Endothelial cell of umbilical vein (primary cell): ENCODE measurements around the gene DPP7. TPM values are rescaled to one million over a fixed set of nuclear protein-coding genes. Genes with fewer than 3 reads are reported as not detected.

Experiments
- BruUV-seq: library from RNA; stranded (reverse); fragments of 400-500 nt; replicated peaks from 2 replicates; lab custom pipeline; 2021; lab: Mats Ljungman, UMichigan
- CTCF ChIA-PET: fragments of 300-600, 350-600 bp; sonication (Branson Sonifier 250); formaldehyde crosslinking; loops from one replicate; lab custom pipeline; 2021; ENCODE audit warnings: antibody characterized with exemption, inconsistent platforms; lab: Charles Lee
- POLR2A ChIA-PET: fragments of 300-600, 350-600 bp; sonication (Branson Sonifier 250); formaldehyde crosslinking; loops from one replicate; lab custom pipeline; 2021; ENCODE audit warnings: antibody characterized with exemption, inconsistent platforms; lab: Charles Lee
- DNase-seq: peaks from one replicate; pipeline ENCODE4 v3.0.0-alpha.2; 2011; ENCODE audit warnings: low read depth, low spot score
- FAIRE-seq: peaks from 2 replicates; lab custom pipeline; 2011; peaks lifted over from hg19 to GRCh38; lab: Jason Lieb, UNC
- H2AFZ ChIP-seq: 2 replicates; pipeline ENCODE4 v1.6.0; 2012; ENCODE audit warnings: low read depth, low read length, control low read depth, inconsistent platforms
- H3K27ac ChIP-seq: 2 replicates; pipeline ENCODE4 v1.5.1; 2011; ENCODE audit warnings: low read depth, mild to moderate bottlenecking, control low read depth, low read length, moderate library complexity; ENCODE audit not compliant: insufficient read depth
- H3K27me3 ChIP-seq, 2 experiments: 2 replicates each; pipeline versions ENCODE4 v1.6.0 to v1.6.1; 2011; ENCODE audit warnings: low read length in 2 of 2, mixed read lengths in 1 of 2; ENCODE audit not compliant: control insufficient read depth in 2 of 2, insufficient read depth in 2 of 2
- H3K36me3 ChIP-seq, 2 experiments: 2 replicates in 1 of 2; 3 replicates in 1 of 2; pipeline ENCODE4 v1.5.1; 2011; ENCODE audit warnings: low read length in 2 of 2, mild to moderate bottlenecking in 1 of 2, moderate library complexity in 1 of 2; ENCODE audit not compliant: control insufficient read depth in 2 of 2, insufficient read depth in 2 of 2; ENCODE audit errors: extremely low read depth in 1 of 2
- H3K4me1 ChIP-seq: 3 replicates; pipeline ENCODE4 v1.5.1; 2011; ENCODE audit warnings: mild to moderate bottlenecking, low read length; ENCODE audit not compliant: control insufficient read depth, insufficient read depth; ENCODE audit errors: extremely low read depth
- H3K4me2 ChIP-seq: 2 replicates; pipeline ENCODE4 v1.6.1; 2011; ENCODE audit warnings: low read length, control low read depth, mixed read lengths; ENCODE audit not compliant: insufficient read depth
- H3K4me3 ChIP-seq, 3 experiments: fragments of 200-600 bp in 1 of 3; sonication (generic), shearing (Covaris generic) in 1 of 3; replicated peaks in 1 of 3; 2 replicates each; pipeline ENCODE4 v1.5.1; 2011 to 2016; ENCODE audit warnings: control low read depth in 3 of 3, low read length in 3 of 3, mild to moderate bottlenecking in 2 of 3, inconsistent platforms in 1 of 3, low read depth in 1 of 3, moderate library complexity in 1 of 3; ENCODE audit not compliant: insufficient read depth in 1 of 3
- H3K79me2 ChIP-seq: 2 replicates; pipeline ENCODE4 v1.6.0; 2012; ENCODE audit warnings: low read length, inconsistent platforms; ENCODE audit not compliant: control insufficient read depth, insufficient read depth
- H3K9ac ChIP-seq: replicated peaks from 2 replicates; pipeline ENCODE3; 2011; ENCODE audit warnings: low read length, control low read depth; ENCODE audit not compliant: insufficient read depth; ENCODE audit errors: extremely low read depth
- H3K9me1 ChIP-seq: replicated peaks from 3 replicates; pipeline ENCODE4 v1.6.0; 2011; ENCODE audit warnings: mild to moderate bottlenecking, low read length; ENCODE audit not compliant: control insufficient read depth, insufficient read depth; ENCODE audit errors: extremely low read depth
- H3K9me3 ChIP-seq: replicated peaks from 2 replicates; pipeline ENCODE4 v1.5.1; 2012; ENCODE audit warnings: low read length, inconsistent platforms; ENCODE audit not compliant: control insufficient read depth, insufficient read depth
- H4K20me1 ChIP-seq: replicated peaks from 2 replicates; pipeline ENCODE3; 2011; ENCODE audit warnings: mild to moderate bottlenecking, low read length; ENCODE audit not compliant: control insufficient read depth, insufficient read depth; ENCODE audit errors: extremely low read depth
- EZH2 ChIP-seq: IDR thresholded peaks from 2 replicates; pipeline ENCODE4 v1.6.1; 2012; ENCODE audit warnings: borderline replicate concordance, low read depth, mild to moderate bottlenecking, moderate library complexity, low read length, inconsistent platforms; ENCODE audit not compliant: severe bottlenecking
- dilution Hi-C: fragments of 300-500 bp; cut with MboI; formaldehyde crosslinking; loops from one replicate; pipeline ENCODE4 v1.15.0; 2019; ENCODE audit warnings: low sequenced_read_pairs; ENCODE audit not compliant: extremely low pct_ligation_motif_present
- intact Hi-C: fragments of 100-400 bp; cut with micrococcal nuclease; formaldehyde crosslinking; loops from one replicate; pipeline ENCODE4 v1.10.0; 2022
- polyA plus RNA-seq, 4 experiments: library from polyadenylated mRNA; depleted of rRNA in 3 of 4; stranded (reverse) in 3 of 4; unstranded in 1 of 4; fragments of >200 nt; gene quantifications; 2 replicates each; pipeline versions ENCODE4 v1.2.1 to v1.2.3, GENCODE V29; 2011 to 2012; ENCODE audit warnings: missing spikeins in 1 of 4
- total RNA-seq: library from RNA; stranded (reverse); gene quantifications from 2 replicates; pipeline ENCODE4 v1.2.3, GENCODE V29; 2021
- TF ChIP-seq, protein P1 (sequence below), 2 donors: IDR thresholded peaks; 1 replicate in 1 of 2; 2 replicates in 1 of 2; pipeline ENCODE4 v1.5.1; 2011; ENCODE audit warnings: low read length in 2 of 2, mild to moderate bottlenecking in 2 of 2, moderate library complexity in 2 of 2, control low read depth in 1 of 2, inconsistent platforms in 1 of 2, low read depth in 1 of 2; ENCODE audit not compliant: insufficient read depth in 1 of 2; ENCODE audit errors: extremely low read depth in 1 of 2

DPP7 gene
- total and polyA plus RNA-seq, 2 donors (not counting 3 experiments of a cell fraction or from before 2014, with no cell fraction given): 149 to 200 TPM

DNA sequence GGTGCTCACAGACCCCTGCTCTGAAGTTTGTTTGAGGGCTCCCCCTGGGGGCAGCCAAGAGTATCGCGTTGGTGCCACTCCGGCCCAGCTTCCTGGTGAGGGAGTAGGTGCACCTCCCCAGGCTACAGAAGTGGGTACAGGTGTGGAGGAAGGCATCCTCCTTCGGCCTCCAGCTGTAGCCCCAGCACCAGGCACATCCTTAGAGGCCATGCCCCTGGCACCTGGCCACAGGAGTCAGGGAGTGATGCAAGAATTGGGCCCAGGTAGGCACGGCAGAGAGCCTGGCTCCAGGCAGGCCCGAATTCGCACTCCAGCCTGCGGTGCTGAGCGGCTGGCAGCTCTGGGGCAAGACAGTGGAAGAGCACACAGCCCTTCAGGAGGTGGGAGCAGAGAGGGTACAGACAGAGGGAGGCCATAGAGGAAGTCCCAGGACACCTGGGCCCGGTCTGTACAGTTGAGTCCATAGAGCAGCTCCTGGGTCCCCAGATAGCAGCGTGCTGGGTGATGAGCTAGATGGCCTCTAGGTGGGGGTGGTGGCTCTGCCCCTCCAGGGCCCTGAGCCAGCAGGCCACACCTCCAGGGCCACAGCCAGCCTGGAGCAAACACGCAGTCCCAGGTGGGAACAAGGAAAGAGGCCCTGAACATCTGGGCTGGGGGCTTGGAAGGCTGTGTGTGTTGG lies 46.5 kb downstream of the DPP7 start:
- Histone ChIP-seq H3K27ac (no peak overlapping the region), H3K4me1 (peaks cover 11% of the 10 kb centered on the region), H3K79me2 (peaks cover 9% of the 10 kb centered on the region), H3K4me2 (no peak overlapping the region), H4K20me1 (no peaks in the 10 kb centered on the region), H2AFZ (no peak overlapping the region), H3K27me3 (no peaks in the 10 kb centered on the region), H3K9me1 (no peaks in the 10 kb centered on the region), H3K9me3 (no peaks in the 10 kb centered on the region), H3K36me3 (no peaks in the 10 kb centered on the region), H3K9ac (no peak overlapping the region), H3K4me3 (no peak overlapping the region)
- intact Hi-C loops: loop anchor here (1.0 kb wide), 1 partner anchor 22 kb away; the partner anchor contains the start of gene NPDC1
- dilution Hi-C loops: no loop called here
- POLR2A ChIA-PET: interaction anchor here (0.7 kb wide), 1 partner anchor 341 kb away, joined by 7 read pairs; no protein-coding TSS in a partner anchor
- FAIRE-seq: peak; percentile 78
- CTCF ChIA-PET: interaction anchor here (0.9 to 8.0 kb wide), 17 partner anchors 9 to 288 kb away, joined by 3 to 152 read pairs (median 6); partner anchors contain the start of genes MAN1B1, NPDC1, RNF224 and UAP1L1
- peak; percentile 74 for DNase-seq
- BruUV-seq: no TSS peak
- TF ChIP-seq, protein P1, sequence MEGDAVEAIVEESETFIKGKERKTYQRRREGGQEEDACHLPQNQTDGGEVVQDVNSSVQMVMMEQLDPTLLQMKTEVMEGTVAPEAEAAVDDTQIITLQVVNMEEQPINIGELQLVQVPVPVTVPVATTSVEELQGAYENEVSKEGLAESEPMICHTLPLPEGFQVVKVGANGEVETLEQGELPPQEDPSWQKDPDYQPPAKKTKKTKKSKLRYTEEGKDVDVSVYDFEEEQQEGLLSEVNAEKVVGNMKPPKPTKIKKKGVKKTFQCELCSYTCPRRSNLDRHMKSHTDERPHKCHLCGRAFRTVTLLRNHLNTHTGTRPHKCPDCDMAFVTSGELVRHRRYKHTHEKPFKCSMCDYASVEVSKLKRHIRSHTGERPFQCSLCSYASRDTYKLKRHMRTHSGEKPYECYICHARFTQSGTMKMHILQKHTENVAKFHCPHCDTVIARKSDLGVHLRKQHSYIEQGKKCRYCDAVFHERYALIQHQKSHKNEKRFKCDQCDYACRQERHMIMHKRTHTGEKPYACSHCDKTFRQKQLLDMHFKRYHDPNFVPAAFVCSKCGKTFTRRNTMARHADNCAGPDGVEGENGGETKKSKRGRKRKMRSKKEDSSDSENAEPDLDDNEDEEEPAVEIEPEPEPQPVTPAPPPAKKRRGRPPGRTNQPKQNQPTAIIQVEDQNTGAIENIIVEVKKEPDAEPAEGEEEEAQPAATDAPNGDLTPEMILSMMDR (IDR thresholded peaks at IDR 0.05; ENCODE audit: extremely low read depth in 1 of 2, insufficient read depth in 1 of 2, low read depth in 1 of 2, low read length in 2 of 2): peak; percentile 78 to 89
- no peak for TF ChIP-seq EZH2
